Testis (tissue), 2 donors: ENCODE data around the gene BMPR1A.

Experiments
- POLR2A ChIP-seq: fragments of 450-650 bp; IDR thresholded peaks from one replicate; pipeline ENCODE4 v1.6.1; 2017; ENCODE audit warnings: antibody characterized with exemption, mild to moderate bottlenecking, moderate library complexity
- TF ChIP-seq, protein P1 (sequence below), 3 experiments: fragments of 450-650 bp in 2 of 3; fragments of 200-600 bp in 1 of 3; sonication (generic) in 1 of 3; IDR thresholded peaks; one replicate each; pipeline ENCODE4 v1.5.1; 2016 to 2019; ENCODE audit warnings: antibody characterized with exemption in 3 of 3, mild to moderate bottlenecking in 2 of 3, moderate library complexity in 1 of 3

DNA sequence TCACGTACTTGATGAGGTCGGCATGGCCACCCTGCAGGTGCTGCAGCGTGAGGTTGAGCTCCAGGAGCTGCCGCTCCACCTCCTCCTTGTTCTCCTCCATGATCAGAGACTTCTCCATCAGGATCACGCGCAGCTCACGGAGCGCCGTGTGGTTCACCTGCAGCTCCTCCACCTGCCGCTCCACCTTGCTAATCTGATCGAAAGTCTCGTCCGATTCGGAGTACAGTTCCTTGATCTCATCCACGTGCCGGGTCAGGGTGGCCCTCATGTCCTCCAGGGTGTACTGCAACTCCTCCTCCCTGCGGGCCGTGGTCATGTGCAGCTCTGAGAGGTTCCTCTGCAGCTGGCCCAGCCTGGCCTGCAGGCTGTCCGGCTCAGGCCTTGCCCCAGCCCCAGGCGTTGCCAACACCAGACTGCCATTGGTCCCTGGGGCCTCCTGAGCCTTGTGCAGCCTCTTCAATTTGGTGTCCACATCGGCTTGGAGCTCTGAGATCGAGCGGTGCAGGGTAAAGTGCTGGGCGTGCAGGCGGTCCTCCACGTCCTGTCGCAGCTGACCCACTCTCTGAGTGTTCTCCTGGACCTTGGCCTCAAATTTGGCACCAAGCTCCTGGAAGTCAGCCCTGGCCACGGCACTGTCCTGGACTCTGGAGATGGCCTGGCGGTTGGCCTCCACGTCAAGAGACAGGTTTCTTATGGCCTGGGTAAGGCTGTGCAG, 187.1 kb downstream of the BMPR1A start:
- TF ChIP-seq, protein P1, sequence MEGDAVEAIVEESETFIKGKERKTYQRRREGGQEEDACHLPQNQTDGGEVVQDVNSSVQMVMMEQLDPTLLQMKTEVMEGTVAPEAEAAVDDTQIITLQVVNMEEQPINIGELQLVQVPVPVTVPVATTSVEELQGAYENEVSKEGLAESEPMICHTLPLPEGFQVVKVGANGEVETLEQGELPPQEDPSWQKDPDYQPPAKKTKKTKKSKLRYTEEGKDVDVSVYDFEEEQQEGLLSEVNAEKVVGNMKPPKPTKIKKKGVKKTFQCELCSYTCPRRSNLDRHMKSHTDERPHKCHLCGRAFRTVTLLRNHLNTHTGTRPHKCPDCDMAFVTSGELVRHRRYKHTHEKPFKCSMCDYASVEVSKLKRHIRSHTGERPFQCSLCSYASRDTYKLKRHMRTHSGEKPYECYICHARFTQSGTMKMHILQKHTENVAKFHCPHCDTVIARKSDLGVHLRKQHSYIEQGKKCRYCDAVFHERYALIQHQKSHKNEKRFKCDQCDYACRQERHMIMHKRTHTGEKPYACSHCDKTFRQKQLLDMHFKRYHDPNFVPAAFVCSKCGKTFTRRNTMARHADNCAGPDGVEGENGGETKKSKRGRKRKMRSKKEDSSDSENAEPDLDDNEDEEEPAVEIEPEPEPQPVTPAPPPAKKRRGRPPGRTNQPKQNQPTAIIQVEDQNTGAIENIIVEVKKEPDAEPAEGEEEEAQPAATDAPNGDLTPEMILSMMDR (IDR thresholded peaks at IDR 0.05), result no peak
- TF ChIP-seq POLR2A, result no peak
